ENCODE measurements around the gene VCX. TPM values are rescaled to one million over a fixed set of nuclear protein-coding genes. Genes with fewer than 3 reads are reported as not detected.
A peak's percentile ranks its signal among the peaks of the same experiment; 100 is the strongest.

Gene VCX
- total and polyA plus RNA-seq, 7 experiments from 2014 or later: not detected

DNA sequence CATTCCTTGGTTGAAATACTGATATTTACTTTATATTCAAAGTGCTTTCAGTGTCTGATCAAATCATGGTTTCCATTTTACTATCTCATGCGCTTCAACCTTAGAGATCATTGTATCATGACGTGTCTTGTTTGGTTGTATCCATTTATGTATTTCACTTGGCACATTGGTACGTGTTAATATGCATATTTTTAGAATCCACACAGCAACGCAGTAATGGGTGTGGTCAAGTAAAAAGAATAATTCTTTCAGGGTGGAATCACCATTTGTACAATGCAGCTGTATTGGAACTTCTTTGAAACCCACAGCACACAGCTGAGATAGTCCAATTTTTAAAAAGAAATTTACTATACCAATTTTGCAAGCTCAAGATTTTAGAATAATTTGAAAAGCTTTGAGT, 29.1 kb downstream of the VCX start:
- Histone ChIP-seq H3K4me3 (ENCODE audit: low read length) (no peak overlapping the region), H3K27ac (ENCODE audit: low read depth, low read length) (no peak overlapping the region), H3K4me1 (ENCODE audit: control insufficient read depth in 2 of 2, insufficient read depth in 2 of 2, low read length in 2 of 2) (no peaks in the 10 kb centered on the region), H3K36me3 (ENCODE audit: control insufficient read depth in 2 of 3, insufficient read depth in 3 of 3, low read length in 3 of 3) (no peaks in the 10 kb centered on the region), H3K27me3 (ENCODE audit: control insufficient read depth in 2 of 2, insufficient read depth in 2 of 2, low read length in 2 of 2) (no peaks in the 10 kb centered on the region), H3K9me3 (ENCODE audit: control insufficient read depth in 2 of 3, low read length in 3 of 3) (no peaks in the 10 kb centered on the region)
- intact Hi-C loops (cut with micrococcal nuclease): no loop called here
- DNase-seq (no peak), ATAC-seq (no peak)
- H3K4me1 Mint-ChIP-seq: no peaks in the 10 kb centered on the region
- H3K27me3 Mint-ChIP-seq: peaks cover 0 to 8% (median 4%) of the 10 kb centered on the region in 5 donors
- POLR2A ChIA-PET: no interaction called here
- H3K36me3 Mint-ChIP-seq: no peaks in the 10 kb centered on the region
- H3K4me3 Mint-ChIP-seq: no peak overlapping the region
- CTCF ChIA-PET: no interaction called here
- peaks cover 0 to 4% (median 0%) of the 10 kb centered on the region in 11 donors for H3K9me3 Mint-ChIP-seq
- H3K27ac Mint-ChIP-seq: no peak overlapping the region

DNA sequence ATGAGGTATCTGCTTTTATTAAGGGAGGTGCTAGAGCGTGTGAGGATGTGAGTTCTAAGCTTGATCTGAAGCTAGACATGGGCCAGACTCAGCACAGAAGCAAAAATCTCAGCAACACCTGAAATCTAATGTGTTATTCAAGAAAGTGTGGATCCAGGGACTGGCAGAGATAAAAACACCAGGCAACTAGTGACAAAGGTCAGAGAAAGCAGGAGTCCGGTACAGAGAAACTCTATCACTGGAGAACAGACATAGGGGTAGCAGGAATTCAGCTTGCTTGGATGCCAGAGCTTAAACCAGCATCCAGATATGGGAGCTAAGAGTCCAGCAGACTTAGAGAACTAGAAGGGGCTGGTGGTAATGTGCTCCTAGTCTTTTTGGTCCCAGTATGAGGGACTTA, 34.0 kb downstream of the VCX start:
- POLR2A ChIA-PET: no interaction called here
- intact Hi-C loops (cut with micrococcal nuclease): no loop called here
- no peak for DNase-seq
- CTCF ChIA-PET: no interaction called here
- Mint-ChIP-seq H3K36me3 (no peaks in the 10 kb centered on the region), H3K27me3 (peaks cover 0 to 8% (median 4%) of the 10 kb centered on the region in 5 donors), H3K27ac (no peak overlapping the region), H3K9me3 (peaks cover 0 to 2% (median 0%) of the 10 kb centered on the region in 11 donors), H3K4me1 (no peaks in the 10 kb centered on the region), H3K4me3 (no peak overlapping the region)
- no peaks in the 10 kb centered on the region for H3K4me1 ChIP-seq (ENCODE audit: control insufficient read depth in 2 of 2, insufficient read depth in 2 of 2, low read length in 2 of 2)
- H3K27me3 ChIP-seq (ENCODE audit: control insufficient read depth in 2 of 2, insufficient read depth in 2 of 2, low read length in 2 of 2): no peaks in the 10 kb centered on the region
- no peak for ATAC-seq
- no peaks in the 10 kb centered on the region for H3K9me3 ChIP-seq (ENCODE audit: control insufficient read depth in 2 of 3, low read length in 3 of 3)
- H3K36me3 ChIP-seq (ENCODE audit: control insufficient read depth in 2 of 3, insufficient read depth in 3 of 3, low read length in 3 of 3): no peaks in the 10 kb centered on the region
- no peak overlapping the region for H3K4me3 ChIP-seq (ENCODE audit: low read length)
- no peak overlapping the region for H3K27ac ChIP-seq (ENCODE audit: low read depth, low read length)

- ChIA-PET POLR2A (no interaction called here), CTCF (no interaction called here)
- no peak for DNase-seq
- peaks cover 0 to 5% (median 0%) of the 10 kb centered on the region in 7 donors for H3K4me1 Mint-ChIP-seq
- Histone ChIP-seq H3K4me3 (ENCODE audit: low read length) (no peak overlapping the region), H3K4me1 (ENCODE audit: control insufficient read depth in 2 of 2, insufficient read depth in 2 of 2, low read length in 2 of 2) (no peaks in the 10 kb centered on the region), H3K36me3 (ENCODE audit: control insufficient read depth in 2 of 3, insufficient read depth in 3 of 3, low read length in 3 of 3) (no peaks in the 10 kb centered on the region), H3K27me3 (ENCODE audit: control insufficient read depth in 2 of 2, insufficient read depth in 2 of 2, low read length in 2 of 2) (no peaks in the 10 kb centered on the region), H3K27ac (ENCODE audit: low read depth, low read length) (no peak overlapping the region), H3K9me3 (ENCODE audit: control insufficient read depth in 2 of 3, low read length in 3 of 3) (no peaks in the 10 kb centered on the region)
- H3K4me3 Mint-ChIP-seq: no peak overlapping the region
- no peaks in the 10 kb centered on the region for H3K36me3 Mint-ChIP-seq
- ATAC-seq: no peak
- intact Hi-C loops (cut with micrococcal nuclease): no loop called here
- peak overlapping the region in 1 of 9 donors; percentile 20 for H3K27ac Mint-ChIP-seq
- peaks cover 0 to 3% (median 0%) of the 10 kb centered on the region in 11 donors for H3K9me3 Mint-ChIP-seq
- peaks cover 0 to 11% (median 0%) of the 10 kb centered on the region in 5 donors for H3K27me3 Mint-ChIP-seq
Observed at GRCh38 chrX:7889135-7889534, 46.2 kb downstream of the VCX start.

- H3K36me3 Mint-ChIP-seq: no peaks in the 10 kb centered on the region
- no peaks in the 10 kb centered on the region for H3K9me3 ChIP-seq (ENCODE audit: control insufficient read depth in 2 of 3, low read length in 3 of 3)
- peaks cover 0 to 3% (median 0%) of the 10 kb centered on the region in 11 donors for H3K9me3 Mint-ChIP-seq
- ATAC-seq (no peak), DNase-seq (no peak)
- H3K4me3 ChIP-seq (ENCODE audit: low read length): no peak overlapping the region
- H3K36me3 ChIP-seq (ENCODE audit: control insufficient read depth in 2 of 3, insufficient read depth in 3 of 3, low read length in 3 of 3): no peaks in the 10 kb centered on the region
- H3K27me3 ChIP-seq (ENCODE audit: control insufficient read depth in 2 of 2, insufficient read depth in 2 of 2, low read length in 2 of 2): no peaks in the 10 kb centered on the region
- peaks cover 0 to 11% (median 0%) of the 10 kb centered on the region in 5 donors for H3K27me3 Mint-ChIP-seq
- no peak overlapping the region for H3K27ac Mint-ChIP-seq
- peaks cover 0 to 5% (median 0%) of the 10 kb centered on the region in 7 donors for H3K4me1 Mint-ChIP-seq
- ChIA-PET CTCF (no interaction called here), POLR2A (no interaction called here)
- intact Hi-C loops (cut with micrococcal nuclease): no loop called here
- H3K4me3 Mint-ChIP-seq: no peak overlapping the region
- H3K27ac ChIP-seq (ENCODE audit: low read depth, low read length): no peak overlapping the region
- no peaks in the 10 kb centered on the region for H3K4me1 ChIP-seq (ENCODE audit: control insufficient read depth in 2 of 2, insufficient read depth in 2 of 2, low read length in 2 of 2)
Observed at GRCh38 chrX:7889680-7890079, 46.7 kb downstream of the VCX start.

DNA sequence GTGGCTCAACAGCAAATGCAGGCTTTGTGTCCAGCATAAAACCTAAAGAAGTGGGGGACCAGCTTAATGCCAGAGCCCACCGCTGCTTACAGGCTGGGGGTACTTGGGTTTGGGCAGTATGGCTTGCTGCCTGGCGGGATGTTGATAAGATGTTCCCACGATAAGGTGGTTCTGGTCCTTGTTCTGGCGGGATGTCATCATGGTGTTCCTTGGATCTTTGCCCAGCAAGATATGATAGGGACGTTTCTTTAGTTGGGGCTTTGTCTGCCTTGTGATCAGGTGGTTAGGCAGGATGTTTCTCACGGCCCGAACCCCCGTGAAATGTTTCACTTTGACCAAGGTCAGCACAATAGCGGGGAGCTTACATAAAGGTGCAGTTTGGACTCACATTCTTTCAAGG, 49.0 kb downstream of the VCX start:
- no peak overlapping the region for H3K27ac Mint-ChIP-seq
- intact Hi-C loops (cut with micrococcal nuclease): no loop called here
- CTCF ChIA-PET: no interaction called here

More for the DNA sequence above, 49.0 kb downstream of the VCX start:
- ATAC-seq (no peak), DNase-seq (no peak)
- H3K27me3 Mint-ChIP-seq: peaks cover 0 to 7% (median 0%) of the 10 kb centered on the region in 5 donors
- Histone ChIP-seq H3K27me3 (ENCODE audit: control insufficient read depth in 2 of 2, insufficient read depth in 2 of 2, low read length in 2 of 2) (no peaks in the 10 kb centered on the region), H3K4me3 (ENCODE audit: low read length) (no peak overlapping the region), H3K27ac (ENCODE audit: low read depth, low read length) (no peak overlapping the region), H3K9me3 (ENCODE audit: control insufficient read depth in 2 of 3, low read length in 3 of 3) (no peaks in the 10 kb centered on the region), H3K36me3 (ENCODE audit: control insufficient read depth in 2 of 3, insufficient read depth in 3 of 3, low read length in 3 of 3) (no peaks in the 10 kb centered on the region), H3K4me1 (ENCODE audit: control insufficient read depth in 2 of 2, insufficient read depth in 2 of 2, low read length in 2 of 2) (no peaks in the 10 kb centered on the region)
- H3K4me1 Mint-ChIP-seq: peaks cover 0 to 5% (median 0%) of the 10 kb centered on the region in 7 donors
- H3K36me3 Mint-ChIP-seq: peaks cover 0 to 15% (median 0%) of the 10 kb centered on the region in 5 donors
- POLR2A ChIA-PET: no interaction called here
- H3K9me3 Mint-ChIP-seq: no peaks in the 10 kb centered on the region
- no peak overlapping the region for H3K4me3 Mint-ChIP-seq

Other genes starting within 250 kb of the VCX start
- gene PNPLA4, start 84.2 kb downstream of the VCX start, total RNA-seq: 1 to 10 TPM; 4.0 to 4.3 (median 4.2) TPM
- gene PNPLA4, start 84.2 kb downstream of the VCX start, polyA plus RNA-seq: 10 to 100 TPM; 13.6 to 18.7 TPM

Data from naive thymus-derived CD4-positive, alpha-beta T cell (primary cell).